GM15510 (cell line): ENCODE results near the gene DGKH.

ENCODE experiments used
- POLR2A ChIP-seq: IDR thresholded peaks from 3 replicates; pipeline ENCODE4 v1.6.1; 2011; ENCODE audit warnings: borderline replicate concordance; ENCODE audit not compliant: insufficient read length; ENCODE audit errors: extremely low read depth

The DGKH gene

GRCh38 chr13:42110410-42111155 lies 62.1 kb downstream of the DGKH start:
- TF ChIP-seq POLR2A = no peak

GRCh38 chr13:42112864-42113263 lies 64.4 kb downstream of the DGKH start:
- TF ChIP-seq POLR2A = no peak

GRCh38 chr13:42113478-42113877 lies 65.0 kb downstream of the DGKH start:
- TF ChIP-seq POLR2A = no peak

- TF ChIP-seq POLR2A = no peak
These were observed 65.8 kb downstream of the DGKH start for GRCh38 chr13:42114278-42114677.

- no peak for TF ChIP-seq POLR2A
These were observed 66.5 kb downstream of the DGKH start for GRCh38 chr13:42114912-42115311.

- TF ChIP-seq POLR2A = no peak
These were observed 67.8 kb downstream of the DGKH start for GRCh38 chr13:42116225-42116624.

GRCh38 chr13:42119041-42119440 lies 70.6 kb downstream of the DGKH start:
- no peak for TF ChIP-seq POLR2A

- no peak for TF ChIP-seq POLR2A
These were observed 71.4 kb downstream of the DGKH start for GRCh38 chr13:42119875-42120274.

GRCh38 chr13:42123600-42123999 lies 75.2 kb downstream of the DGKH start:
- TF ChIP-seq POLR2A = no peak

- TF ChIP-seq POLR2A = no peak
These were observed 76.6 kb downstream of the DGKH start for GRCh38 chr13:42125046-42125445.

GRCh38 chr13:42127047-42127446 lies 78.6 kb downstream of the DGKH start:
- TF ChIP-seq POLR2A = no peak

GRCh38 chr13:42129033-42129432 lies 80.6 kb downstream of the DGKH start:
- no peak for TF ChIP-seq POLR2A

GRCh38 chr13:42136518-42136917 lies 88.1 kb downstream of the DGKH start:
- no peak for TF ChIP-seq POLR2A

GRCh38 chr13:42137856-42138537 lies 89.5 kb downstream of the DGKH start:
- no peak for TF ChIP-seq POLR2A

- TF ChIP-seq POLR2A = no peak
These were observed 92.0 kb downstream of the DGKH start for GRCh38 chr13:42140494-42140893.

- no peak for TF ChIP-seq POLR2A
These were observed 97.9 kb downstream of the DGKH start for GRCh38 chr13:42146359-42146758.
